HG02610 (cell line): ENCODE measurements around the gene NCLN.

Experiments
- ATAC-seq: cut with Tn5 transposase; IDR thresholded peaks from one replicate; pipeline ENCODE4 v1.9.1; 2021; ENCODE audit warnings: mild to moderate bottlenecking, moderate library complexity; ENCODE audit not compliant: unreplicated experiment

The NCLN gene, protein sequence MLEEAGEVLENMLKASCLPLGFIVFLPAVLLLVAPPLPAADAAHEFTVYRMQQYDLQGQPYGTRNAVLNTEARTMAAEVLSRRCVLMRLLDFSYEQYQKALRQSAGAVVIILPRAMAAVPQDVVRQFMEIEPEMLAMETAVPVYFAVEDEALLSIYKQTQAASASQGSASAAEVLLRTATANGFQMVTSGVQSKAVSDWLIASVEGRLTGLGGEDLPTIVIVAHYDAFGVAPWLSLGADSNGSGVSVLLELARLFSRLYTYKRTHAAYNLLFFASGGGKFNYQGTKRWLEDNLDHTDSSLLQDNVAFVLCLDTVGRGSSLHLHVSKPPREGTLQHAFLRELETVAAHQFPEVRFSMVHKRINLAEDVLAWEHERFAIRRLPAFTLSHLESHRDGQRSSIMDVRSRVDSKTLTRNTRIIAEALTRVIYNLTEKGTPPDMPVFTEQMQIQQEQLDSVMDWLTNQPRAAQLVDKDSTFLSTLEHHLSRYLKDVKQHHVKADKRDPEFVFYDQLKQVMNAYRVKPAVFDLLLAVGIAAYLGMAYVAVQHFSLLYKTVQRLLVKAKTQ

DNA sequence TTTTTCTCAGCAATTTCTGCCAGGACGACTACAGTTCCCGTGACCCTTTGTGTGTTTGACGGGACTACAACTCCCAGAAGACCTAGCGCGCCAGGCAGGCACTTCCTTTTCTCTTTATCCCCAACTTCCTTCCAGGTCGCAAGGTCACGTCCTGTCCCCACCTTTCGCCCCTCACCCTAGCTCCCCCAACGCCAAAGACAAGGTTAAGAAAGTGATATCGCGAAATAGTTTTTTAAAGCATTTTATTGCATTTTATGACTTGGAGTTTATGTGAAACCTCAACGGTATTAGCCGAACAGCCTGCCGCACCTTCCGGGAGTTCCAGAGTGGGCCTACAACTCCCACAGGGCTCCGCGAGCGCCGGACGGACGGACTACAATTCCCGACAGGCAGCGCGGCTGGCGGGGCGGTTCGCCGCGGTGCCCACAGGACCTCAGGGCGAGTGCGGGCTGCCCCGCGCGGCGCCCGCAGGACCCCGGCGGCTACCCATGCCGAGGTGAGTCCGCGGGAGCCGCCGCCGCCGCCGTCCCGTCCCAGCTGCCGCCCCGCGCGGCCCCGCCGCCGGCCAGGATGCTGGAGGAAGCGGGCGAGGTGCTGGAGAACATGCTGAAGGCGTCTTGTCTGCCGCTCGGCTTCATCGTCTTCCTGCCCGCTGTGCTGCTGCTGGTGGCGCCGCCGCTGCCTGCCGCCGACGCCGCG lies at the start of gene NCLN:
Gene NCLN, plus strand, starts transcription at position 470 of the 699 bp plus-strand sequence. Its CDS starts 101 bp downstream, at position 571.
- peak; percentile 63 for ATAC-seq

DNA sequence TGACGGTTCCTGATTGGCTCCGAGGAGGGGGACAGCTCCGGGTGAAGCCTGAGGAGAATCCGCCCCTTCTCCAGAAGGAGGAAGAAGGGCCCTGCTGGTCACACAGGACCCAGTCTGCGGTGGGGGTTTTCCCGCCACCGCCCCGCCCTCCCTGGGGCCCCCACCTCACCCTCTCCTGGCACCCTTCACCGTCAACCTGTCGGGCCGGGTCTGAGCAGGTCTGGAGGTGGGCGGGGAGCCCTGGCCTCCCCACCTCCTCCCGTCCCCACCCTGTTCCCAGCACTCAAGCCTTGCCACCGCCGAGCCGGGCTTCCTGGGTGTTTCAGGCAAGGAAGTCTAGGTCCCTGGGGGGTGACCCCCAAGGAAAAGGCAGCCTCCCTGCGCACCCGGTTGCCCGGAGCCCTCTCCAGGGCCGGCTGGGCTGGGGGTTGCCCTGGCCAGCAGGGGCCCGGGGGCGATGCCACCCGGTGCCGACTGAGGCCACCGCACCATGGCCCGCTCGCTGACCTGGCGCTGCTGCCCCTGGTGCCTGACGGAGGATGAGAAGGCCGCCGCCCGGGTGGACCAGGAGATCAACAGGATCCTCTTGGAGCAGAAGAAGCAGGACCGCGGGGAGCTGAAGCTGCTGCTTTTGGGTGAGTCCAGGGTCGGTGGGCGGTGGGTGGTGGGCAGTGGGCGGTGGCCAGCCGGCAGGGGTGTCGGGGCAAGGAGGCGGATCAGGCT lies 49.6 kb upstream of the NCLN start, which contains the start of gene GNA15:
Gene GNA15, plus strand, starts transcription at position 73 of the 723 bp plus-strand sequence. Its CDS starts 418 bp downstream, at position 491.
- ATAC-seq, result no peak

DNA sequence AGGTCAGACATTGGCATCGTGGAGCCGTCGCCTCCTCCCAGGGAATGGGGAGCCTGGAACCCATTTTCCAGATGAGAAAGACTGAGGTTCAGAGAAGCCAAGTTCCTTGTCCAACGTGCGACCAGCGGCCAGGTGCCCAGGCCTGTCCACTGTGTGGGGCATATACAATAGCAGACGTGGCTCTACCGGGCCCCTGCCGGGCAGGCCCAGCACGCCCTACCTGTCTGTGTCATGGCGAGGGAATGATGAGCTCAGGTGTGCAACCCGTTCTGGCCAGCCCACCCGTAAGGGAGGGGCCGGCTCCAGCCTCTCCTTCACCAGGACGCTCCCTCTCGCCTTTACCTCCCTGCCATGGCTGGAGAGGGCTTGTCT lies 49.1 kb upstream of the NCLN start:
- ATAC-seq, result no peak

DNA sequence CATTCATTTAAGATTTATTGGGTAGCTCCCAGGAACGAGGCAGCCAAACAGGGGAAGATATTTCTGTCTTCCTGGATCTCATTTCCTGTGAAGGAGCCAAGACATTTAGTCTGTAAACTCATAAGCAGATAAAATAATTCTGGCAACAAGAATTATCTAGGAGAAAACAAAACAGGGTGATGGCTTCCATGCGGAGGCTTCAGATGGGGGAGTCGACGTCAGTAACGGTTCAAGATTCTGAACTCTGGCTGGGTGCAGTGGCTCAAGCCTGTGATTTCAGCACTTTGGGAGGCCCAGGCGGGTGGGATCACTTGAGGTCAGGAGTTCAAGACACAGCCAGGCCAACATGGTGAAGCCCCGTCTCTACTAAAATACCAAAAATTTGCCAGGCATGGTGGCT lies 48.6 kb upstream of the NCLN start:
- no peak for ATAC-seq

DNA sequence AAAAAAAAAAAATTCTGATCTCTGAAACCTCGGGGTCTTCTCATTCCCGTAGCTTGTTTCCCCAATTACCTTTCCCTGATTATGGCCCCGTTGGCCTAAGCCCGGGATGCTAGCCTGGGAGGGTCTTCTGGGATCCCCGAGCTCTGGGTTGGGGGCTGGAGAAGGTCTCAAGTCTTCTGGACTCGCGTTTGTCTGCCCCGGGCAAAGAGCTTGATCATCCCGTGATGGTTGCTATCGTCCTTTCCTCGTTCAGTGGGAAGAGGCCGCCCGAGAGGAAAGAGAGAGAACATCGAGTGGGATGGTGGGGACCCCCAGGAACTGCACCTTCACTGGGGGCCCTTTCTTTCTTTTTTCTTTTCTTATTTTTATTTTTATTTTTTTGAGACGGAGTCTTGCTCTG lies 47.5 kb upstream of the NCLN start:
- no peak for ATAC-seq

DNA sequence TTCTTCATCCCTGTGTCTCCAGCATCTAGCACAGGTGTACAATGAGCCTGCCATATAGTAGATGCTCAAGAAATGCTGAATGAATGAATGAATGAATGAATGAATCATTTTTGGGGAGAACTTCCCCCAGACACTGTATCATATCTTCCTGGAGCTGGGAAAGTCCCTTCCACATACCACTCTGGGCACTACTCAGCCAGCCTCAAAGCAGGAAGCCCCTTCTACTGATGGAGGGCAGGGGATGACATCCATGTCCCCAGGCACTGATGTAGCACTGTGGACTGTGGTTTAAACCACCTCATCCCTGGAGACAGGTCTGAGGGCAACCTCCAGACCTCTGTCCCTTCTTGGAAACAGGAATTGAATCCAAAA lies 45.1 kb upstream of the NCLN start:
- ATAC-seq, result no peak

DNA sequence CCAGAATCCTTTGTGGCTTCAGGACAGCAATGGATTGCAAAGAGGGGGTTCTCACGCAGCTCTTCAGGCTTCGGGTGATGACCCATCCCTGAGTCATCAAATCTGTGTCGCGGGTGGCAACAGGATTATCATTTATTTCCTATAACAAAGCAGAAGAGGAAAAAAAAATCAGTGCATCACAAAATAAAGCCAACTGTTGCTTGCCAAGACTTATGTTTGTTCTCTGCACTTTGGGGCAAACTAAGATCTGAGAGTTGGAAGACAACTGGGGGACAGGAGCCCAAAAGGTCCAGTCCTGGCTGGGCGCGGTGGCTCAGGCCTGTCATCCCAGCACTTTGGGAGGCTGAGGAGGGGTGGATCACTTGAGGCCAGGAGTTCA lies 43.4 kb upstream of the NCLN start:
- ATAC-seq, result no peak

DNA sequence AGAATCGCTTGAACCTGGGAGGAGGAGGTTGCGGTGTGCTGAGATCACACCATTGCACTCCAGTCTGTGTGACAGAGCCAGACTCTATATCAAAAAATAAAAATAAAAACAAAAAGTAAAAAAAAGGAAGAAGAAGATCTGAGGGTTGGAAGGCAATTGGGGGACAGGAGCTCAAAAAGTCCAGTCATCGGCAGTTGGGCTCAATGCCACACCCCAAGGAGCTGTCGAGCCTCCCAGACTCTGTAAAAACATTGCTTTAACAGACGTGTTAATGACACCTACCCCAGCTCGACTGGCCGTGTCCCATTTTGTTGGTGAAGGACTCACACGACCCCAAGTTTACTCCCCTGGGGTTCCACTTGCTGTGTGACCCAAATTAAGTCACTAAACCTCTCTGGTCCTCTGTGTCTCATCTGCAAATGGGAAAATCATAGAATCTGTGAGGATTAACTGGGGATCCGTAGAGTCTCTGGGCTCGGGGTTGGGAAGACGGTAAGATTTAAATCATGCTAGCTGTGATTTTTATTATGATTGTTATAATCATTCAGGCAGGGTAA lies 42.9 kb upstream of the NCLN start:
- no peak for ATAC-seq

DNA sequence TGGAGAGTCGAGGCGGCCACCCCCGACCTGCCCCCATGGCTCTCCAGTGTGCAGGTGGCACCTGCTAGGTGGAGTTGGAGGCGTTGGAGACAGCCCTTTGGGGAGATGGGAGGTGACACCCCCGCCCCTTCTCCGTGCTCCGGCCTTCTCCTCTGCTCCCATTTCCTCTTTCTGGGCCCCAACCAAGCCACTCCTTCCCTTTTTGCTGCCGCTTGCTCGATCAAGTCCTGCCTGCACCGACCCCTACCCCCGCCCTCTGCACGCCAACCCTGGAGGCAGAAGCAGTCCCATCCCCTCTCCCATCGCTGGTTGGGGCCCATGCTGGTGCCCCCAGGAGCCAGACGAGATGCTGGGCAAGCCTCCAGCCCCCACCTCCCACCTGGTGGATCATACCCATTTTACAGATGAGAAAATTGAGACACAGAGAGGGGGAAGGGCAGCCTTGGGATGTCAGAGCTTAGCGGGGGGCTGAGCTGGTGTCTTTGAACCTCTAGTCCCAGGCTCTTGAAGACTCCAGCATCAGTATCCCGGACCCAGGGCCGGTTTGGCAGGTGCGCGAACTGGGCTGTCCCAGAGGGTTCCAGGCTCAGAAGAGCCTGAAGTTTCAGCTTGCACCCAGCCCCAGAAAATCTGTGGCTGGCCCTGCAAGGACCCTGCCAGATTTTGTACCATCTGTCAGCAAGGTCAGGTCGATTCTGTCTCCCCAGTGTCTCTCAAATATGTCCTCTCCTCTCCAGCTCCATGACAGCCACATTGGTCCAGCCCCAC lies 39.6 kb upstream of the NCLN start:
- ATAC-seq, result no peak

DNA sequence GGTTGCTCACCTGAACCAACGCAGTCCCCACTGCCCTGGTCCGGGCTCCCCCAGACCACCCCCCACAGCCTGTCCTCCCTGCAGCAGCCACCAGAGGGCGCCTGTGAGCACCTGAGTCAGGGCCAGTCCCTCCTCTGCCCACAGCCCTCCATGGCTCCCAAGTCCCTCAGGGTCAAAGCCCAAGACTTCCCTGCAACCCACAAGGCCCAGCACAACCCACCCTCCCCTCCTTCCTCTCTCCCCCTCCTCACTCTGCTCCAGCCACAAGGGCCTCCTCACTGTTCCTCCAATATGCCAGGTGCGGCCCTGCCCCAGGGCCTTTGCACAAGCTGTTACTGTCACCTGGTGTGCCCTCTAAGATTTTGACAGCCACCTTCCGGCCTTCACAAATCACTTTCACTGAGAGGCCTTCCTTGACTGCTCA lies 39.0 kb upstream of the NCLN start:
- no peak for ATAC-seq

DNA sequence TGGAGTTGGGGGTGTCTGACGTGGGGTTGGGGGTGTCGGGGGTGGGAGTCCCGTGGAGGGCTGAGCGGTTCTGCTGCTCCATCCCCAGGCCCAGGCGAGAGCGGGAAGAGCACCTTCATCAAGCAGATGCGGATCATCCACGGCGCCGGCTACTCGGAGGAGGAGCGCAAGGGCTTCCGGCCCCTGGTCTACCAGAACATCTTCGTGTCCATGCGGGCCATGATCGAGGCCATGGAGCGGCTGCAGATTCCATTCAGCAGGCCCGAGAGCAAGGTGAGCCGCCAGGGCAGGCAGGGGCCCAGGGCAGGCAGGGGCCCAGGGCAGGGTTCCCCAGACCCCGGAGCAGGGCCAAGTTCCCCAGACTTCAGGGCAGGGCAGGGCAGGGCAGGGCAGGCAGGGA lies 37.2 kb upstream of the NCLN start:
- no peak for ATAC-seq

DNA sequence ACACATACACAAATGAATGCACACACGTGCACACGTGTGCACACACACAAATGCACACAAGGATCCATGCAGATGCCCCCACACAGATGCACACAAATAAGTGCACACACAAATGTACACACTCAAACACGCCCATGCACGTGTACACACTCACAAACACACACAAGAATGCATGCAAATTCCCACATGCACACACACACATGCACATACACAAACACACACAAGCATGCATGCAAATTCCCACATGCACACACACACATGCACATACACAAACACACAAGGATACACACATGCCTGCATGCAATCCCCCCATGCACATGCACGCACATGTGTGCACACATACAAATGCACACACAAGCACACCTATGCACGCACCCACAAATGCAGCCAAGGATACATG lies 36.6 kb upstream of the NCLN start:
- no peak for ATAC-seq

DNA sequence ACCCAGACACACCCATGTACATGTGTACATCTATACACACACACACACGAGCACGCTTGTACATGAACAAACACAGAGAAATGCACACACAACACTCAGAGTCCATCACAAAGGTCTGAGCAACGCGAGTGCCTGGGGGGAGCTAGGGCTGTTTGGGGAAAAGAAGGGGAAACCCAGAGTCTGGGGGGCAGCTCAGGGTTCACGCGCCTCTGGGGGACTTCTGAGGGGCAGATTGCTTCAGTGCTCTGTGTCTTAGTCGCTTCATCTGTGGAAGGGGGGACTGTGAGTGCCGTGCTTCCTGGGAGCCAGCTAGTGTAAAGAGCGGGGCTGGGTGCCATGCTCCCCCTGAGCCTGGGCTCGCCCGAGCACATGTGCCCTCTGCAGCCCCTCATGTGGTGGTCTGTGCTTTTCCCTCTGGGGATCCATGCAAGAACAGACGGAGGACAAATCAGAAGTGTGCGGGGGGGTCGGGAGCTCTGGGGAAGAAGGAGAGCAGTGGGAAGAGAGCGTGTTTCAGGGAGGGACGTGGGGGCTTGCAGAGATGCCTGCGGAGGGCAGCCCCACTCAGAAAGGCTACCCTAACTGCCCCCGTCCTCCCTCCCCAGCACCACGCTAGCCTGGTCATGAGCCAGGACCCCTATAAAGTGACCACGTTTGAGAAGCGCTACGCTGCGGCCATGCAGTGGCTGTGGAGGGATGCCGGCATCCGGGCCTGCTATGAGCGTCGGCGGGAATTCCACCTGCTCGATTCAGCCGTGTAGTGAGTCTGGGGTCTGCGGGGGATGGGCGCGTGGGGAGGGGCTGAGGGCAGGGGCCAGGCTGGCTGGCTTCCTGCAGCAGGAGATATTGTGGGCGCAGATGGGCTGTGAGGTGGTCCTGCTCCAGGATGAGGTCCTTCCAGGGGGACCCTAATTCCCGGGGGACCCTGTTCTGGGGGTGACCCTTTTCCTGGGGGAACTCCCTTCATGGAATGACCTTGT lies 35.9 kb upstream of the NCLN start:
- no peak for ATAC-seq

DNA sequence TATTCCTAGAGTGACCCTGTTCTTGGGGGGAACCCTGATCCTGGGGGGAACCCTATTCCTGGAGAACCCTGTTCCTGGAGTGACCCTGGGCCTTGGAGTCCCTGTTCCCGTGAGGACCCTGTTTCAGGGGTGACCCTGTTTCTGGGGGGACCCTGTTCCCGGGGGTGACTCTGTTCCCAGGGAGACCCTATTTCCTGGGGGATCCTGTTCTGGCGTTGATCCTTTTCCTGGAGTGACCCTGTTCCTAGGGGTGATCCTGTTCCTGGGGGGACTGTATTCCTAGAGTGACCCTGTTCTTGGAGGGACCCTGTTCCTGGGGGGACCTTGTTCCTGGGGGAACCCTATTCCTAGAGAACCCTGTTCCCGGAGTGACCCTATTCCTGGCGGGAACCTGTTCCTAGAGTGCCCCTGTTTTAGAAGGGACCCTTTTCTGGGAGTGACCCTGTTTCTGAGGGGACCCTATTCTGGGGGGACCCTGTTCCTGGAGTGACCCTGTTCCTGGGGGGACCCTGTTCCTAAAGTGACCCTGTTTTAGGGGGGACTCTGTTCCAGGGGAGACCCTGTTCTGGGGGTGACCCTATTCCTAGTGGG lies 34.9 kb upstream of the NCLN start:
- ATAC-seq, result no peak

DNA sequence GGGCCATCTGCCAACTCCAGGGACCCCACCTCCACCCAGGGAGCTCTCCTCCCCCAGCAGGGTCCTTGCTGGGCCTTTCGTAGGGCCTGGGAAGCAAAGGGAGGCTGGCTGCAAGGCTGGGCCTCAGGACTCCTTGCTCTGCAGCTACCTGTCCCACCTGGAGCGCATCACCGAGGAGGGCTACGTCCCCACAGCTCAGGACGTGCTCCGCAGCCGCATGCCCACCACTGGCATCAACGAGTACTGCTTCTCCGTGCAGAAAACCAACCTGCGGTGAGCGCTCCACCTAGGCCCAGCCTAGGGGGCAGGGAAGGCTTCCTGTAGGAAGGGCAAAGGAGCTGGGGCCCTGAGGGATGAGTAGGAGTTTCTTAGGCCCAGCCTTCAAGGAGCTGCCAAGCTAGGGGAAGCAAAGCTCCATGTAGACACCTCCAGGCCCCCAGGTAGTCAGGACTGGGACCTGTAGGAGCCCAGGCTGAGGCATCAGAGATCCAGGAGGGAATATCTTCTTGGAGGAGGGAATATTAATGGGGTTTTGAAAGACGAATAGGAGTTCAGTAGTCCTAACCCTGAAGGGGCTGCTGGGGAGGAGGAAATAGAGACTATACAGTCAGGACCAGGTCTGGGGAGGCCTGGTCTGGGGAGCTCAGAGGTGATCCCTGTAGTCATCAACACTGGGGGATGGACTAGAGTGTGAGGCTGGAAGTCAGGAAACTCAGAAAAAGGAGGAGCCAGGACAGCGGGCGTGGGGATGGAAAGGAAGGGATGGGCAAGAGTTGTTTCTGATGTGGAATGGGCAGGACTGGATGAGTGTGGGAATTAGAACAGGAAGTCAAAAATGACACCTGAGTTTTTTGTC lies 33.9 kb upstream of the NCLN start:
- ATAC-seq, result no peak

DNA sequence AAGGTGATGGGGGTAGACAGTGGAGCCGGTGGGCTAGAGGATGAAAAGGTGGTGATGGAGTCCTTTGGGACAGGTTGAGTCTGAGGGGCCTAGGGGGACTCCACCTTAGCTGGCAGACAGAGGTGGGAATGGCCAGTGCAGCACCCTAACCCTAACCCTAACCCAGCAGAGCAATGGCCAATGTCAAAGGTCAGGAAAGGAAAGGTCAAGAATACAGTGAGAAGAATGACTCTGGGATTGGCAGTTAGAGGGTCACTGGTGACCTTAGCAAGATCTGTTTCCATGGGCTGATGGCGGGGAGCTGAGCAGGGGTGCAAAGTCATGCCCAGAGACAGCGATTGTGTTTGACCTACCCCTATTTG lies 33.3 kb upstream of the NCLN start:
- ATAC-seq, result no peak

DNA sequence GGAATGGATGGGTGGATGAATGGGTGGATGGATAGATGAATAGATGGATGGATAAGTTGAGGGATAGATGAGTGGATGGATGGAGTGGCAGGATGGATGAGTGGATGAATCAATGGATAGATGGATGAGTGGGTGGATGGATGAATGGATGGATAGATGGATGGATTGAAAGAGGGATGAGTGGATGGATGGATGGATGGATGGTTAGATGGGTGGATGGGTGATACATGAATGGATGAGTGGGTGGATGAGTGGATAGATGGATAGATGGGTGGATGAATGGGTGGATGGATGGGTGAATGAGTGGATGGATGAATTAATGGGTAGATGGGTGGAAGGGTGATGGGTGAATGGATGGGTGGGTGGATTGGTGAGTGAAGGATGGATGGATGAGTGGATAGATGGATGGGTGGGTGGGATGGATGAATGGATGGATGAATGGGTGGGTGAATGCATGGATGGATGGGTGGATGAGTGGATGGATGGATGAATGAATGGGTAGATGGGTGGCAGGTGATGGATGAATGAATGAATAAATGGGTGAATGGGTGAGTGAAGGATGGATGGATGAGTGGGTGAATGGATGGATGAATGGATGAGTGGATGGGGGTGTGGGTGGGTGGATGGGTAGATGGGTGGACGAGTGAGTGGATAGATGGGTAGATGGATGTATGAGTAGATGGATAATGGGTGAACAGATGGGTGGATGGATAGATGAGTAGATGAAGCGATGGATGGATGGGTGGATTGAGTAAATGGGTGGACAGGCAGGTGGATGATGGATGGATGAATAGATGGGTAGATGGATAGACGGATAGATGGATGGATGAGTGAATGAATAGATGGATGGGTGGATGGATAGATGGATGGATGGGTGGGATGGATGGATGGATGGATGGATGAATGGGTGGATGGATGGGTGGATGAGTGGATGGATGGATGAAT lies 32.2 kb upstream of the NCLN start:
- ATAC-seq, result no peak
